Activated CD4-positive, alpha-beta T cell treated with anti-CD3 and anti-CD28 coated beads for 36 hours (primary cell): ENCODE data around the gene PRKCZ. TPM values are rescaled to one million over a fixed set of nuclear protein-coding genes. Genes with fewer than 3 reads are reported as not detected.

Experiments
- ATAC-seq: fragments of 200-7000 bp; cut with Tn5 transposase; one replicate; pipeline ENCODE4 v1.10.0; 2021; ENCODE audit warnings: mild to moderate bottlenecking, moderate library complexity
- CTCF ChIA-PET: fragments of 350-600 bp; sonication (Branson Sonifier 250); formaldehyde crosslinking; loops from one replicate; lab custom pipeline; 2021; ENCODE audit warnings: antibody characterized with exemption; lab: Charles Lee
- POLR2A ChIA-PET: fragments of 350-600 bp; sonication (Branson Sonifier 250); formaldehyde crosslinking; loops from one replicate; lab custom pipeline; 2021; ENCODE audit warnings: antibody characterized with exemption, inconsistent platforms; lab: Charles Lee
- DNase-seq: peaks from one replicate; pipeline ENCODE4 v3.0.0-alpha.2; 2020
- H3K27ac Mint-ChIP-seq: one replicate; pipeline ENCODE4 v1.8.0; 2021; ENCODE audit warnings: mixed read lengths
- H3K27me3 Mint-ChIP-seq: one replicate; pipeline ENCODE4 v1.8.0; 2021; ENCODE audit warnings: mixed read lengths
- H3K36me3 Mint-ChIP-seq: one replicate; pipeline ENCODE4 v1.8.0; 2021; ENCODE audit warnings: low read depth, mixed read lengths
- H3K4me1 Mint-ChIP-seq: one replicate; pipeline ENCODE4 v1.8.0; 2021; ENCODE audit warnings: mixed read lengths
- H3K4me3 Mint-ChIP-seq: one replicate; pipeline ENCODE4 v1.8.0; 2021; ENCODE audit warnings: mild to moderate bottlenecking, moderate library complexity, mixed read lengths
- H3K9me3 Mint-ChIP-seq: one replicate; pipeline ENCODE4 v1.8.0; 2021; ENCODE audit warnings: low read depth, mixed read lengths
- intact Hi-C, 2 experiments: fragments of 100-400 bp; cut with DNase I in 1 of 2; cut with micrococcal nuclease in 1 of 2; formaldehyde crosslinking; loops; one replicate each; pipeline versions ENCODE4 v1.14.2 to v1.15.1; 2022 to 2024; cut with DNase I, micrococcal nuclease
- total RNA-seq, 2 experiments: library from RNA; stranded (reverse); gene quantifications; one replicate each; pipeline ENCODE4 v1.2.3, GENCODE V29; 2021

PRKCZ gene
- 10 to 100 TPM in 1 of 2 experiments, 1 to 10 TPM in 1; 9.8 to 10.9 TPM for total RNA-seq

DNA sequence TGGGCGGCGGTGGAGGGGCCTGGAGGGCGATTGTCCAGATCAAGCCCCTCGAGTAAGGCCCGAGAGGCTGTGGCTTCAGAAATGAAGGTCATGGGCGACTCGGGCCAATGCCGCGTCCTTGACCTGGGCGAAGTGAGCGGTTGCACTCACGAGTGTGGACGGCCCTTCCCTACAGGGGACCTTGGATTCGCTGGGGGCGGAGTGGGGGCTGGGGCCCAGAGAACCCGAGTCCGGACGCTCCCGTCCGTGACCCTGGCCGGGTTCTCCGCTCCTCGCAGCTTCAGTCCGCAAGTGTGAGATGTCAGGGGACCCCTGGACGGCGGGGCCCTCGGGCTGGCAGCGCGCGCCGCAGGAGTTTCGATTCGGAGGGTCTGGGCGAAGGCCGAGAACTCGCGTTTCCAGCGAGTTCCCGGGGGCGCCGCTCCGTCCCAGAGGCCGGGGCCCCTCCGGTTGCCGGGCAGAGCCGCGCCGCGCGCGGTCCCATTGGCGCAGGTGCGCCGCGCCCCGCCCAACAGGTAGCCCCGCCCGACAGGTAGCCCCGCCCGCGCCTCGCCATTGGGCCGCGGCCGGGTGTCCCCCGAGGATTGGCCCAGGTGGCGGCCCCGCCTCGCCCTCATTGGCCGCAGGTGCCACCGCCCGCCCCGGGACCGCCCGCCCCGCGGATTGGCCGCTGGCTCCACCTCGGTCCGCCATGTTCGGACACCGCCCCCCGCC is at the start of gene PRKCZ:
Gene PRKCZ, plus strand, starts transcription at position 694 of the 714 bp plus-strand sequence. CDS start 220 bp downstream, outside the sequence.
- ChIA-PET CTCF (interaction anchor here (1.3 to 1.4 kb wide), 2 partner anchors 11 to 29 kb away, joined by 3 to 4 read pairs; no protein-coding TSS in a partner anchor), POLR2A (no interaction called here)
- ATAC-seq (peak; percentile 98), DNase-seq (peak; percentile 95)
- intact Hi-C loops = loop anchor here in 1 of 2 experiments (1.0 to 5.0 kb wide), 7 partner anchors 83 to 532 kb away; partner anchors contain the start of genes MORN1, NADK, RER1 and TMEM52
- Mint-ChIP-seq H3K9me3 (no peaks in the 10 kb centered on the region), H3K36me3 (no peaks in the 10 kb centered on the region), H3K4me3 (peak within 1 kb of the TSS; percentile 68), H3K27me3 (peaks cover 14% of the 10 kb centered on the region), H3K27ac (no peak within 1 kb of the TSS), H3K4me1 (peaks cover 24% of the 10 kb centered on the region)

DNA sequence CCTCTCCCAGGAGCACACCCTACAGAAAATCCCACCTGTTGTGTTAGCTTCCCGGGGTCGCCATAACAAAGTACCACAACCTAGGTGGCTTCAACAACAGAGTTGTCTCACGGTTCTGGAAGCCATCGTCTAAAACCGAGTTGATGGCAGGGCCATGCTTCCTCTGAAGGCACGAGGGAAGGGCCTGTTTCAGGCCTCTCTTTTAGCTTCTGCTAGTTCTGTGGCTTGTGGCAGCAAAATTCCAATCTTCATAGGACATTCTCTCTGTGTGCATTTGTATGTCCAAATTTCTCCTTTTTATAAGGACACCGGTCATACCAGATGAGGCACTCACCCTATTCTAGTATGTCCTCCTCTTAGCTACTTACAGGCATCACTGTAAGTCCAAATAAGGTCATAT is 49.8 kb upstream of the PRKCZ start:
- Mint-ChIP-seq H3K4me1 (peaks cover 6% of the 10 kb centered on the region), H3K4me3 (no peak overlapping the region), H3K36me3 (no peaks in the 10 kb centered on the region), H3K27ac (no peak overlapping the region), H3K27me3 (peaks cover 36% of the 10 kb centered on the region), H3K9me3 (no peaks in the 10 kb centered on the region)
- ChIA-PET CTCF (interaction anchor here (1.6 kb wide), 1 partner anchor 44 kb away, joined by 3 read pairs; no protein-coding TSS in a partner anchor), POLR2A (interaction anchor here (0.6 kb wide), 1 partner anchor 54 kb away, joined by 3 read pairs; no protein-coding TSS in a partner anchor)
- DNase-seq (no peak), ATAC-seq (no peak)
- intact Hi-C loops = no loop called here

DNA sequence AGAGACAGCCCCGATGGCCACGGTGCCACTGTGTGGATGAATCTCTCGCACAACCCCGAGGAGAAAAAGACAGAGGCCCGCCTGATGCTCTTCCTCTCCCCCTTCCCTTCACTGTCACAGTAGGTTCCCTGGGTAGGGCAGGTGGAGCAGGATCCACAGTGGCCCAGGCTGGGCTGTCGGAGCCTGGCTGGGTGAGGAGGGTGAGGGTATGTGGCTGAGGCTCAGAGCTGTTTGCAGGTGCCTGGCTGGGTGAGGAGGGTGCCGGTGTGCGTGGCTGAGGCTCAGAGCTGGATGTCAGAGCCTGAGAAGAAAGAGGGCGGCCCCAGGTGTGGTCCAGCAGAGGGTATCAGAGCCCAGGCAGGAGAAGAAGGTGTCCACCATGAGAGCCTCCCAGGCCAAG is 49.4 kb upstream of the PRKCZ start:
- Mint-ChIP-seq H3K9me3 (no peaks in the 10 kb centered on the region), H3K36me3 (no peaks in the 10 kb centered on the region), H3K27ac (no peak overlapping the region), H3K4me1 (peaks cover 6% of the 10 kb centered on the region), H3K4me3 (no peak overlapping the region), H3K27me3 (peaks cover 38% of the 10 kb centered on the region)
- intact Hi-C loops = no loop called here
- ChIA-PET CTCF (interaction anchor here (0.6 to 1.6 kb wide), 2 partner anchors 43 to 71 kb away, joined by 3 read pairs; no protein-coding TSS in a partner anchor), POLR2A (interaction anchor here (0.6 kb wide), 1 partner anchor 54 kb away, joined by 3 read pairs; no protein-coding TSS in a partner anchor)
- ATAC-seq = no peak
- DNase-seq = no peak

DNA sequence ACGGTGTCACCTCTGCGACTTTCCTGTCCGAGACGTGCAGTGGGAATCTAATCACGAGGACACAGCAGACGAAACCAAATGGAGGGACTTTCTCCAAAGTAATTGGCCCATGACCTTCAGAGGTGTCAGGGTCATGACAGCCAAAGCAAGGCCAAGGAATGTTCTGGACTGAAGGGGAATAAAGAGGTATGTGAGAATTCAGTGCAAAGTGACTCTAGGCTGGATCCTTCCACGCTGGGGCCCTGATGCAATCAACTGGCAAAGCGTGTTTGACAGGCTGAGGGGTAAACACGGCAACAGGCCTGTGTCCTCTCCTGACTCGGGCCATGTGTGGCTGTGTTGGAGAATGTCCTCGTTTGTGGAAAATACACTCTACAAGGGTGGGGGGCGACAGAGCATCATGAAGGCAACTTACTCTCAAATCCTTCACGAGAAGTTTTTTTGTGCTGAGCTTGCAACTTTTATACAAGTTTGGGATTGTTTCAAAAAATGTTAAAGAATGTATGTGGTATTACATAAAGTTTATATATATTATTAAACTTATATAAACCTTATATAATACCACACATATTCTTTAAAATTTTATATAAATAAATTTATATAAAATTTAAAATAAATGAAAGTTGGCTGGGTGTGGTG is 48.3 kb upstream of the PRKCZ start:
- Mint-ChIP-seq H3K27me3 (peaks cover 40% of the 10 kb centered on the region), H3K36me3 (no peaks in the 10 kb centered on the region), H3K9me3 (no peaks in the 10 kb centered on the region), H3K27ac (no peak overlapping the region), H3K4me3 (no peak overlapping the region), H3K4me1 (no peaks in the 10 kb centered on the region)
- POLR2A ChIA-PET = no interaction called here
- CTCF ChIA-PET = interaction anchor here (0.6 kb wide), 1 partner anchor 72 kb away, joined by 3 read pairs; no protein-coding TSS in a partner anchor
- ATAC-seq (no peak), DNase-seq (no peak)
- intact Hi-C loops = no loop called here

GRCh38 chr1:2003541-2004131 is 46.6 kb upstream of the PRKCZ start, which contains the start of gene CFAP74:
Gene CFAP74, minus strand, starts transcription at chr1:2003786. Its CDS starts 12,830 bp downstream, at chr1:1990956.
- H3K27ac Mint-ChIP-seq = no peak within 1 kb of the TSS
- H3K27me3 Mint-ChIP-seq = peaks cover 38% of the 10 kb centered on the region
- H3K4me3 Mint-ChIP-seq = no peak within 1 kb of the TSS
- peak; percentile 49 for DNase-seq
- CTCF ChIA-PET = interaction anchor here (1.0 kb wide), 1 partner anchor 13 kb away, joined by 3 read pairs; no protein-coding TSS in a partner anchor
- H3K9me3 Mint-ChIP-seq = no peaks in the 10 kb centered on the region
- no peaks in the 10 kb centered on the region for H3K4me1 Mint-ChIP-seq
- POLR2A ChIA-PET = no interaction called here
- ATAC-seq = peak; percentile 58
- no peaks in the 10 kb centered on the region for H3K36me3 Mint-ChIP-seq
- intact Hi-C loops = no loop called here

DNA sequence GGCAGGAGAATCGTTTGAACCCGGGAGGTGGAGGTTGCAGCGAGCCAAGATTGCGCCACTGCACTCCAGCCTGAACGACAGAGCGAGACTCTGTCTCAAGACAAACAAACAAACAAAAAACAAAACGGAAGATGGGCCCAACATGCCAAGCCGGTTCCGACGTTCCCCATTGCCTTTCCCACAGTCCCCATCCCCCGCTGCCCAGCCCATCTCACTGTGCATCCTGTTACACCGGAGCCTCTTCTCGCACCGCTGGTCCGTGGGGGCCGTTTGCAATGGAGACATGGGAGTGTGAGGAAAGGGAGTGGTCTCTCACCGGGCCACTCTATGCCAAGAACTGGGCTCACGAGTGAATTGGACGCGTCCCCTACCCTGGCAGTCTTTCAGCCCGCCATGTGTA is 45.4 kb upstream of the PRKCZ start:
- peaks cover 35% of the 10 kb centered on the region for H3K27me3 Mint-ChIP-seq
- ChIA-PET CTCF (interaction anchor here (0.6 kb wide), 1 partner anchor 73 kb away, joined by 3 read pairs; no protein-coding TSS in a partner anchor), POLR2A (no interaction called here)
- no peak for ATAC-seq
- no peak overlapping the region for H3K4me3 Mint-ChIP-seq
- intact Hi-C loops = no loop called here
- no peaks in the 10 kb centered on the region for H3K9me3 Mint-ChIP-seq
- no peaks in the 10 kb centered on the region for H3K36me3 Mint-ChIP-seq
- no peak for DNase-seq
- no peaks in the 10 kb centered on the region for H3K4me1 Mint-ChIP-seq
- H3K27ac Mint-ChIP-seq = no peak overlapping the region

DNA sequence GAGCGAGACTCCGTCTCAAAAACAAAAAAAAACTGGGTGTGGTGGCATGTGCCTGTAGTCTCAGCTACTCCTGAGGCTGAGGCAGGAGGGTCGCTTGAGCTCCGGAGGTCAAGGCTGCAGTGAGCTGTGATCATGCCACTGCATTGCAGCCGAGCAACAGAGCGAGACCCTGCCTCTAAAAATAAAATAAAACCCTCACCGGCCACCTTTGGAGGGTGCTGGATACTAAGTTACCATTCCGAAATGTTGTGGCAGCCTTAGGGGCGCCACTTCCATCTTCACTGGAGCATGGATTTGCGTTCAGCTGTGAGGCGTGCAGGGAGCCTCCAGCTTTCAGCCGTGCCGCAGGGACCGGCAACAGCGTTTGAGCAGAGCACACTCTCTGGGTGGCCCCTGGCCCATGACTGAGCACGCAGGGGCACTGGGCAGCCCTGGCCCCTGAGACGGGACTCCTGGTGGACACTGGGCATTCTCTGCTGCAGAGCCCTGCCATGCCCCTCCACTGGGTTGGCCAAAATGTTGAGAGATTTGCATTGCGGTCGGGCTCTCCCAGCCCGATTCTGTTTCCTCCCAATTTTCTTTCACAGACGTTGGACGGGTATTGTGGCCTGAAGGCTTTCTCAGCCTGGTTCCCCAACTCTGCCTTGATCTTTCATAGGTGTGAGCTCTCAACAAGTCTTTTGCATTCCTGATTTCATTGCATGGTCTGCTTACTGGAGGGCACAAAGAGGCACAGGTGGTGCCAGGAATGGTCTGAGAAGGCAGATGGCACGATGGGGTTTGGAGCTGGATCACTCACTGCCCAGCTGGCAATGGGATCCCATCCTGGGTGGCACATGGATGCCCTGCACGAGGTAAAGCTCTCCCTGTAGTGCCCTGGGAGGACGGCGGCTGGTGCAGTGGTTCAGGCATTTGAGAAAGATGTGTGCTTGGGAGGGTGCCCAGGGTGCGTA is 40.8 kb upstream of the PRKCZ start:
- intact Hi-C loops = no loop called here
- Mint-ChIP-seq H3K36me3 (no peaks in the 10 kb centered on the region), H3K4me1 (no peaks in the 10 kb centered on the region), H3K27ac (no peak overlapping the region), H3K4me3 (no peak overlapping the region), H3K9me3 (no peaks in the 10 kb centered on the region), H3K27me3 (peaks cover 17% of the 10 kb centered on the region)
- no peak for ATAC-seq
- ChIA-PET POLR2A (interaction anchor here (0.9 kb wide), 1 partner anchor 9 kb away, joined by 4 read pairs; the partner anchor contains the start of gene GABRD), CTCF (no interaction called here)
- no peak for DNase-seq

GRCh38 chr1:2014181-2014580 is 36.0 kb upstream of the PRKCZ start:
- DNase-seq = no peak
- Mint-ChIP-seq H3K4me3 (no peak overlapping the region), H3K27ac (no peak overlapping the region), H3K27me3 (peaks cover 29% of the 10 kb centered on the region), H3K4me1 (peaks cover 3% of the 10 kb centered on the region), H3K36me3 (no peaks in the 10 kb centered on the region), H3K9me3 (no peaks in the 10 kb centered on the region)
- intact Hi-C loops = no loop called here
- CTCF ChIA-PET = no interaction called here
- no peak for ATAC-seq
- POLR2A ChIA-PET = no interaction called here

DNA sequence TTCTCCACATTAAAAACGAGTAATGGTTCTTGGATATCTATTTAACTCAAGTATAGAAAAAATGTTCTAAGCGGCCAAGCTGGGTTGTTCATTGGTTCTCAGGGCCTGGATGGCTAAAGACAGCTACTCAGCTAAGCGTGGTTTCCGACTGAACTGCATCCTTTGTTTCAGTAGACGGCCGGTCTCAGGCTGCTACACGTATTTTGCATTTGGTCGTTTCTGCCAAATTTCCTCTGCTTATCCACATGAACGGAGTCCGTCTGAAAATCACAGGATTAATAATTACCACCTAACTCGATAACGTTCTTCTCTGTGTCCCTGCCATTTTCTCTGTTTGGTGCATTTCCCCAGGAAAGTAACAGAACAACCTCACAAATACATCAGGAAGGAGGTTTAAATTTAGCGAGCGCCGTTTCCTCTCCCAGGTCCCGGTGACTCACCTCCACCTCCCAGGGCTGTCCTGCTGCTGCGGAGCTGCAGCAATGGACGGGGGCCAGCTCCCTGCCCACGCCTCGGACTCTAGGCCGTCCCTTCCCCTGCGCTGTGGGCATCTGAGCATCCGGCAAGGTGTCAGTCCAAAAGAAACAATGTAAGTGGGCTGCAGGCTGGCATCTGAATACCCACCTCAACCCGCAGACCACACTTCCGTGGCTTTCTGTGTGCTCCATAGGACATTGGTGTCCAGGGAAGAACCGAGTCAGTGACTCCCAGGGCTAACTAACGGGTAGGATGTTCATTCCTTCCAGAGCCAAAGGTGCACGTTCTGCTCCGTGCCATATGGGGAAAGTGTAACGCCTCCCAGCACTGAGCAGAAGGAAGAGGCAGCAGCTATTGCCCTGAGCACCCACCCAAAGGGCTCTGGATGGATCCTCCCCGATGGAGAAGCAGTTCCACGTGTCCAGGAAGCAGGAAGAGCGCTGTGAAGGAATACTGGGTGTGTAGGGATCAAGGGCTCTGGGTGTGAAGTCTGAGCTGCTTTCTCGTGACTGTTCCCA is 35.2 kb upstream of the PRKCZ start:
- H3K4me3 Mint-ChIP-seq = no peak overlapping the region
- H3K9me3 Mint-ChIP-seq = no peaks in the 10 kb centered on the region
- DNase-seq (no peak), ATAC-seq (no peak)
- H3K27me3 Mint-ChIP-seq = peaks cover 29% of the 10 kb centered on the region
- POLR2A ChIA-PET = no interaction called here
- H3K4me1 Mint-ChIP-seq = peaks cover 3% of the 10 kb centered on the region
- intact Hi-C loops = no loop called here
- CTCF ChIA-PET = interaction anchor here (0.6 kb wide), 1 partner anchor 30 kb away, joined by 3 read pairs; no protein-coding TSS in a partner anchor
- H3K27ac Mint-ChIP-seq = no peak overlapping the region
- no peaks in the 10 kb centered on the region for H3K36me3 Mint-ChIP-seq

GRCh38 chr1:2016123-2016522 is 34.1 kb upstream of the PRKCZ start:
- Mint-ChIP-seq H3K36me3 (no peaks in the 10 kb centered on the region), H3K9me3 (no peaks in the 10 kb centered on the region), H3K4me3 (no peak overlapping the region), H3K27ac (no peak overlapping the region), H3K4me1 (peaks cover 5% of the 10 kb centered on the region), H3K27me3 (peaks cover 37% of the 10 kb centered on the region)
- intact Hi-C loops = no loop called here
- DNase-seq = no peak
- CTCF ChIA-PET = no interaction called here
- POLR2A ChIA-PET = no interaction called here
- ATAC-seq = no peak
